K562 (cell line): Measurements from ENCODE around the gene UNC13C. TPM values are rescaled to one million over a fixed set of nuclear protein-coding genes. Genes with fewer than 3 reads are reported as not detected.

Experiments
- ATAC-seq: fragments of 200-7000 bp; cut with Tn5 transposase; 3 replicates; pipeline ENCODE4 v1.9.1; 2020; ENCODE audit warnings: moderate library complexity
- BruUV-seq: library from RNA; stranded (reverse); fragments of 400-500 nt; replicated peaks from 2 replicates; lab custom pipeline; 2021; lab: Mats Ljungman, UMichigan
- CTCF ChIA-PET: fragments of 300-600 bp; formaldehyde crosslinking; extraction: SDS; loops from one replicate; lab custom pipeline; 2021; ENCODE audit warnings: low intra/inter-chr PET ratio; lab: Yijun Ruan, JAX
- POLR2A ChIA-PET: fragments of 300-600, 350-650 bp; sonication (Branson Sonifier 250); formaldehyde crosslinking; extraction: SDS; loops from one replicate; lab custom pipeline; 2021; ENCODE audit warnings: antibody characterized with exemption, inconsistent platforms; lab: Yijun Ruan, JAX
- DNase-seq, 4 experiments: peaks; one replicate each; pipeline versions ENCODE4 v3.0.0 to v3.0.0-alpha.2; 2011 to 2018; ENCODE audit warnings: low spot score in 3 of 4, mixed read lengths in 3 of 4; ENCODE audit errors: extremely low read depth in 1 of 4
- FAIRE-seq: peaks from 2 replicates; lab custom pipeline; 2011; peaks lifted over from hg19 to GRCh38; lab: Jason Lieb, UNC
- H2AFZ ChIP-seq: 2 replicates; pipeline ENCODE4 v1.6.0; 2011; ENCODE audit warnings: low read depth, low read length, control low read depth, inconsistent platforms
- H3K27ac ChIP-seq: fragments of 200-600 bp; 3 replicates; pipeline ENCODE4 v1.8.0; 2011; ENCODE audit warnings: low read depth, mild to moderate bottlenecking, control low read depth, inconsistent platforms, low read length, moderate library complexity, mixed read lengths; ENCODE audit errors: extremely low read depth
- H3K27me3 ChIP-seq, 2 experiments: fragments of 300-600 bp in 1 of 2; 2 replicates in 1 of 2; 3 replicates in 1 of 2; pipeline versions ENCODE4 v1.6.0 to v1.8.0; 2011; ENCODE audit warnings: inconsistent platforms in 2 of 2, low read length in 2 of 2, mild to moderate bottlenecking in 1 of 2, mixed read lengths in 1 of 2, moderate library complexity in 1 of 2; ENCODE audit not compliant: control insufficient read depth in 2 of 2, insufficient read depth in 2 of 2
- H3K36me3 ChIP-seq: fragments of 300-600 bp; 3 replicates; pipeline ENCODE4 v1.8.0; 2011; ENCODE audit warnings: mild to moderate bottlenecking, low read length, inconsistent platforms; ENCODE audit not compliant: control insufficient read depth, insufficient read depth
- H3K4me1 ChIP-seq, 2 experiments: fragments of 200-600 bp in 1 of 2; replicated peaks in 1 of 2; 2 replicates in 1 of 2; 3 replicates in 1 of 2; pipeline versions ENCODE4 v1.5.1 to v1.8.0; 2011; ENCODE audit warnings: inconsistent platforms in 2 of 2, low read length in 2 of 2, mild to moderate bottlenecking in 1 of 2, mixed read lengths in 1 of 2, moderate library complexity in 1 of 2; ENCODE audit not compliant: control insufficient read depth in 2 of 2, insufficient read depth in 2 of 2
- H3K4me2 ChIP-seq: 2 replicates; pipeline ENCODE4 v1.6.1; 2011; ENCODE audit warnings: low read length, control low read depth, inconsistent platforms, mixed read lengths; ENCODE audit not compliant: insufficient read depth
- H3K4me3 ChIP-seq: fragments of 200-600 bp; sonication (generic), shearing (Covaris generic); 2 replicates; pipeline ENCODE4 v1.5.1; 2016; ENCODE audit warnings: control low read depth, inconsistent platforms
- H3K79me2 ChIP-seq: fragments of 200-600 bp; 3 replicates; pipeline ENCODE4 v1.8.0; 2011; ENCODE audit warnings: low read length, inconsistent platforms; ENCODE audit not compliant: control insufficient read depth, insufficient read depth
- H3K9ac ChIP-seq, 2 experiments: 2 replicates each; pipeline versions ENCODE4 v1.6.0 to v1.6.1; 2011; ENCODE audit warnings: low read depth in 2 of 2, low read length in 2 of 2, control low read depth in 1 of 2, inconsistent platforms in 1 of 2, mild to moderate bottlenecking in 1 of 2, mixed read lengths in 1 of 2; ENCODE audit not compliant: insufficient read depth in 1 of 2
- H3K9me1 ChIP-seq: one replicate; pipeline ENCODE4 v1.6.0; 2011; ENCODE audit warnings: inconsistent platforms, mild to moderate bottlenecking, low read length, moderate library complexity; ENCODE audit not compliant: control insufficient read depth, insufficient read depth
- H3K9me3 ChIP-seq: replicated peaks from 2 replicates; pipeline ENCODE4 v1.5.1; 2011; ENCODE audit warnings: low read depth, low read length, inconsistent platforms; ENCODE audit not compliant: control insufficient read depth, insufficient read depth
- H4K20me1 ChIP-seq: replicated peaks from 2 replicates; pipeline ENCODE4 v1.6.1; 2011; ENCODE audit warnings: low read length, inconsistent platforms, mixed read lengths; ENCODE audit not compliant: control insufficient read depth, insufficient read depth
- CEBPG ChIP-seq, 3 experiments: fragments of 200-800 bp in 1 of 3; sonication (Bioruptor generic) in 1 of 3; sonication (generic) in 1 of 3; formaldehyde crosslinking in 1 of 3; IDR thresholded peaks in 2 of 3; conservative IDR thresholded peaks in 1 of 3; 2 replicates each; pipeline versions ENCODE4 v1.6.1 to v1.8.0; 2016 to 2022; ENCODE audit warnings: missing compliant biosample characterization in 2 of 3, missing genetic modification characterization in 2 of 3, mild to moderate bottlenecking in 1 of 3, missing genetic modification reagents in 1 of 3
- HDAC6 ChIP-seq: IDR thresholded peaks from 2 replicates; pipeline ENCODE4 v1.6.1; 2012; ENCODE audit warnings: low read depth, mild to moderate bottlenecking, control low read depth, inconsistent platforms, low read length, moderate library complexity
- HDGF ChIP-seq: fragments of 450-650 bp; IDR thresholded peaks from 2 replicates; pipeline ENCODE4 v1.6.1; 2016
- HSF4 ChIP-seq: fragments of 250-450 bp; sonication (Bioruptor Pico); IDR thresholded peaks from 2 replicates; pipeline ENCODE4 v2.1.2; 2022; ENCODE audit warnings: mild to moderate bottlenecking, moderate library complexity, borderline replicate concordance
- ILK ChIP-seq: fragments of 450-650 bp; IDR thresholded peaks from 2 replicates; pipeline ENCODE4 v1.6.1; 2016; ENCODE audit warnings: missing genetic modification characterization, low read depth, mild to moderate bottlenecking, missing compliant biosample characterization, moderate library complexity, borderline replicate concordance
- KLF1 ChIP-seq: fragments of 450-650 bp; IDR thresholded peaks from 2 replicates; pipeline ENCODE4 v1.6.1; 2016; ENCODE audit warnings: missing genetic modification characterization, missing compliant biosample characterization
- MAFK ChIP-seq: IDR thresholded peaks from 2 replicates; pipeline ENCODE4 v1.6.1; 2011; ENCODE audit warnings: low read length, improper control_type of control experiment
- MEIS2 ChIP-seq: fragments of 450-650 bp; IDR thresholded peaks from 2 replicates; pipeline ENCODE4 v1.6.1; 2014; ENCODE audit warnings: mild to moderate bottlenecking; ENCODE audit not compliant: partially characterized antibody
- TBL1XR1 ChIP-seq, 2 experiments: IDR thresholded peaks; 2 replicates each; pipeline ENCODE4 v1.6.1; 2012; ENCODE audit warnings: improper control_type of control experiment in 2 of 2, low read length in 2 of 2, mild to moderate bottlenecking in 1 of 2
- TCF7L2 ChIP-seq: fragments of 150-350 bp; IDR thresholded peaks from 2 replicates; pipeline ENCODE4 v1.6.1; 2016; ENCODE audit warnings: low read depth, mild to moderate bottlenecking, low read length, moderate library complexity
- U2AF2 ChIP-seq: fragments of 200-400 bp; formaldehyde crosslinking; optimal IDR thresholded peaks from 2 replicates; pipeline ENCODE3; 2017; ENCODE audit warnings: low read depth, mild to moderate bottlenecking, low read length
- ZBTB8A ChIP-seq: fragments of 450-650 bp; IDR thresholded peaks from 2 replicates; pipeline ENCODE4 v1.6.1; 2018; ENCODE audit warnings: mild to moderate bottlenecking, moderate library complexity; ENCODE audit not compliant: partially characterized antibody
- ZNF184 ChIP-seq: sonication (generic); formaldehyde crosslinking; IDR thresholded peaks from 2 replicates; pipeline ENCODE4 v1.5.0; 2020; ENCODE audit warnings: missing genetic modification reagents
- ZNF354B ChIP-seq: fragments of 250-450 bp; sonication (Bioruptor Pico); IDR thresholded peaks from 2 replicates; pipeline ENCODE4 v1.4.0; 2020
- ZNF586 ChIP-seq: fragments of 450-650 bp; formaldehyde crosslinking; conservative IDR thresholded peaks from 2 replicates; pipeline ENCODE4 v1.4.0; 2020; ENCODE audit warnings: mild to moderate bottlenecking, moderate library complexity
- ZNF717 ChIP-seq: fragments of 250-450 bp; sonication (Bioruptor Pico); IDR thresholded peaks from 2 replicates; pipeline ENCODE4 v1.5.0; 2021
- WGBS: fragments of 100-300 bp; shearing (Covaris generic); methylation state at CpG from one replicate; pipeline ENCODE4 v1.1.6; 2016; ENCODE audit warnings: low coverage, mixed read lengths; ENCODE audit not compliant: insufficient coverage; ENCODE audit errors: missing lambda C conversion rate; 5-methylcytosine and 5-hydroxymethylcytosine counted together
- in situ Hi-C: fragments of 300-500 bp; cut with MboI; formaldehyde crosslinking; loops from 4 replicates; pipeline ENCODE4 v1.15.0; 2018; ENCODE audit warnings: inconsistent platforms, mixed read lengths
- intact Hi-C: fragments of 100-400 bp; cut with micrococcal nuclease; formaldehyde crosslinking; loops from 2 replicates; pipeline ENCODE4 v1.14.2; 2022
- polyA plus RNA-seq, 8 experiments: library from polyadenylated mRNA; depleted of rRNA in 4 of 8; stranded (reverse) in 5 of 8; unstranded in 3 of 8; fragments of >200 nt; fragmentation: Nextera tagmentation in 2 of 8; fragmentation: Illumina TruSeq in 1 of 8; extraction: Ambion mirVana in 2 of 8; extraction: Trizol in 1 of 8; gene quantifications; 2 replicates each; pipeline versions ENCODE4 v1.2.1 to v1.2.3, GENCODE V29; 2011 to 2014; ENCODE audit warnings: inconsistent platforms in 1 of 8, missing spikeins in 1 of 8
- total RNA-seq, 7 experiments: library from RNA; depleted of rRNA in 6 of 7; stranded (reverse); fragments of >200 nt in 6 of 7; fragmentation: Illumina TruSeq in 2 of 7; extraction: Trizol in 2 of 7; gene quantifications; 2 replicates each; pipeline versions ENCODE4 v1.2.1 to v1.2.3, GENCODE V29; 2011 to 2021; ENCODE audit warnings: low replicate concordance in 1 of 7
- TF ChIP-seq, protein P1 (sequence below): fragments of 250-450 bp; sonication (Bioruptor Pico); IDR thresholded peaks from 2 replicates; pipeline ENCODE4 v1.4.0; 2020
- TF ChIP-seq, protein P2 (sequence below): fragments of 250-450 bp; sonication (Bioruptor Pico); IDR thresholded peaks from 2 replicates; pipeline ENCODE4 v1.8.0; 2021; ENCODE audit warnings: borderline replicate concordance, mild to moderate bottlenecking, moderate library complexity; ENCODE audit not compliant: poor library complexity, severe bottlenecking

UNC13C gene
- total and polyA plus RNA-seq, 9 of the 15 experiments (the other 6 are each of a cell fraction or from before 2014, with no cell fraction given): not detected

- in situ Hi-C loops: no loop called here
- Histone ChIP-seq H3K9ac (no peak overlapping the region), H3K79me2 (no peaks in the 10 kb centered on the region), H3K9me3 (no peaks in the 10 kb centered on the region), H4K20me1 (no peaks in the 10 kb centered on the region), H3K27ac (no peak overlapping the region), H2AFZ (no peak overlapping the region), H3K9me1 (no peaks in the 10 kb centered on the region), H3K36me3 (no peaks in the 10 kb centered on the region), H3K27me3 (no peaks in the 10 kb centered on the region), H3K4me2 (no peak overlapping the region), H3K4me1 (no peaks in the 10 kb centered on the region), H3K4me3 (no peak overlapping the region)
- whole genome bisulfite sequencing: 0% methylated on average over 6 of the region's 6 CpGs
- no TSS peak for BruUV-seq
- TF ChIP-seq ZNF717 (CRISPR knock-in tag) (no peak), ILK (tag) (no peak), HDAC6 (no peak), ZNF586 (CRISPR knock-in tag) (no peak), HSF4 (no peak), ZNF354B (CRISPR knock-in tag) (no peak), TBL1XR1 (IDR thresholded peaks at IDR 0.05; ENCODE audit: low read length in 2 of 2) (no peak), CEBPG (CRISPR knock-in tag; IDR thresholded peaks at IDR 0.05) (no peak), CEBPG (tag; conservative IDR thresholded peaks at IDR 0.05 in 1 of 2, IDR thresholded peaks at IDR 0.05 in 1 of 2) (no peak), ZNF184 (no peak), U2AF2 (no peak), KLF1 (tag) (no peak), MAFK (no peak), ZBTB8A (no peak), TCF7L2 (no peak), HDGF (no peak), MEIS2 (no peak)
- TF ChIP-seq, protein P1, sequence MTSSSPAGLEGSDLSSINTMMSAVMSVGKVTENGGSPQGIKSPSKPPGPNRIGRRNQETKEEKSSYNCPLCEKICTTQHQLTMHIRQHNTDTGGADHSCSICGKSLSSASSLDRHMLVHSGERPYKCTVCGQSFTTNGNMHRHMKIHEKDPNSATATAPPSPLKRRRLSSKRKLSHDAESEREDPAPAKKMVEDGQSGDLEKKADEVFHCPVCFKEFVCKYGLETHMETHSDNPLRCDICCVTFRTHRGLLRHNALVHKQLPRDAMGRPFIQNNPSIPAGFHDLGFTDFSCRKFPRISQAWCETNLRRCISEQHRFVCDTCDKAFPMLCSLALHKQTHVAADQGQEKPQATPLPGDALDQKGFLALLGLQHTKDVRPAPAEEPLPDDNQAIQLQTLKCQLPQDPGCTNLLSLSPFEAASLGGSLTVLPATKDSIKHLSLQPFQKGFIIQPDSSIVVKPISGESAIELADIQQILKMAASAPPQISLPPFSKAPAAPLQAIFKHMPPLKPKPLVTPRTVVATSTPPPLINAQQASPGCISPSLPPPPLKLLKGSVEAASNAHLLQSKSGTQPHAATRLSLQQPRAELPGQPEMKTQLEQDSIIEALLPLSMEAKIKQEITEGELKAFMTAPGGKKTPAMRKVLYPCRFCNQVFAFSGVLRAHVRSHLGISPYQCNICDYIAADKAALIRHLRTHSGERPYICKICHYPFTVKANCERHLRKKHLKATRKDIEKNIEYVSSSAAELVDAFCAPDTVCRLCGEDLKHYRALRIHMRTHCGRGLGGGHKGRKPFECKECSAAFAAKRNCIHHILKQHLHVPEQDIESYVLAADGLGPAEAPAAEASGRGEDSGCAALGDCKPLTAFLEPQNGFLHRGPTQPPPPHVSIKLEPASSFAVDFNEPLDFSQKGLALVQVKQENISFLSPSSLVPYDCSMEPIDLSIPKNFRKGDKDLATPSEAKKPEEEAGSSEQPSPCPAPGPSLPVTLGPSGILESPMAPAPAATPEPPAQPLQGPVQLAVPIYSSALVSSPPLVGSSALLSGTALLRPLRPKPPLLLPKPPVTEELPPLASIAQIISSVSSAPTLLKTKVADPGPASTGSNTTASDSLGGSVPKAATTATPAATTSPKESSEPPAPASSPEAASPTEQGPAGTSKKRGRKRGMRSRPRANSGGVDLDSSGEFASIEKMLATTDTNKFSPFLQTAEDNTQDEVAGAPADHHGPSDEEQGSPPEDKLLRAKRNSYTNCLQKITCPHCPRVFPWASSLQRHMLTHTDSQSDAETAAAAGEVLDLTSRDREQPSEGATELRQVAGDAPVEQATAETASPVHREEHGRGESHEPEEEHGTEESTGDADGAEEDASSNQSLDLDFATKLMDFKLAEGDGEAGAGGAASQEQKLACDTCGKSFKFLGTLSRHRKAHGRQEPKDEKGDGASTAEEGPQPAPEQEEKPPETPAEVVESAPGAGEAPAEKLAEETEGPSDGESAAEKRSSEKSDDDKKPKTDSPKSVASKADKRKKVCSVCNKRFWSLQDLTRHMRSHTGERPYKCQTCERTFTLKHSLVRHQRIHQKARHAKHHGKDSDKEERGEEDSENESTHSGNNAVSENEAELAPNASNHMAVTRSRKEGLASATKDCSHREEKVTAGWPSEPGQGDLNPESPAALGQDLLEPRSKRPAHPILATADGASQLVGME (CRISPR knock-in tag): no peak
- TF ChIP-seq, protein P2, sequence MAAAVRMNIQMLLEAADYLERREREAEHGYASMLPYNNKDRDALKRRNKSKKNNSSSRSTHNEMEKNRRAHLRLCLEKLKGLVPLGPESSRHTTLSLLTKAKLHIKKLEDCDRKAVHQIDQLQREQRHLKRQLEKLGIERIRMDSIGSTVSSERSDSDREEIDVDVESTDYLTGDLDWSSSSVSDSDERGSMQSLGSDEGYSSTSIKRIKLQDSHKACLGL: no peak
- no peak for DNase-seq
- ChIA-PET POLR2A (no interaction called here), CTCF (no interaction called here)
- ATAC-seq: no peak
- intact Hi-C loops: no loop called here
- no peak for FAIRE-seq
These were observed 277.9 kb downstream of the UNC13C start for GRCh38 chr15:54256190-54256589.
